ENCODE measurements around the gene GNAQ.

The GNAQ gene

GRCh38 chr9:78031893-78032729 is 500 bp upstream of the GNAQ start:
- DNase-seq = peak; percentile 24 to 95 (median 89)

- peak in 44 of 56 donors; percentile 24 to 81 (median 56) for DNase-seq
These were observed 813 bp downstream of the GNAQ start for GRCh38 chr9:78030553-78031443.

GRCh38 chr9:78030296-78030552 is 1.4 kb downstream of the GNAQ start:
- DNase-seq = peak in 24 of 56 donors; percentile 21 to 73 (median 52)

- DNase-seq = peak in 1 of 56 donors; percentile 22
These were observed 1.9 kb downstream of the GNAQ start for GRCh38 chr9:78029551-78030295.

GRCh38 chr9:78028926-78029325 is 2.7 kb downstream of the GNAQ start:
- no peak for DNase-seq

- DNase-seq = no peak
These were observed 4.7 kb downstream of the GNAQ start for GRCh38 chr9:78026947-78027346.

GRCh38 chr9:78026416-78026815 is 5.2 kb downstream of the GNAQ start:
- DNase-seq = no peak

- DNase-seq = no peak
These were observed 6.4 kb downstream of the GNAQ start for GRCh38 chr9:78025186-78025585.

GRCh38 chr9:78023003-78023741 is 8.4 kb downstream of the GNAQ start:
- DNase-seq = peak in 3 of 56 donors; percentile 7 to 22 (median 22)

- DNase-seq = peak in 11 of 56 donors; percentile 8 to 45 (median 21)
These were observed 9.9 kb downstream of the GNAQ start for GRCh38 chr9:78021697-78022096.

- DNase-seq = no peak
These were observed 14.4 kb downstream of the GNAQ start for GRCh38 chr9:78017190-78017693.

- DNase-seq = no peak
These were observed 16.4 kb downstream of the GNAQ start for GRCh38 chr9:78015241-78015640.

GRCh38 chr9:78014776-78015175 is 16.8 kb downstream of the GNAQ start:
- no peak for DNase-seq

- no peak for DNase-seq
These were observed 17.7 kb downstream of the GNAQ start for GRCh38 chr9:78013934-78014333.

GRCh38 chr9:78011049-78011448 is 20.6 kb downstream of the GNAQ start:
- no peak for DNase-seq

- no peak for DNase-seq
These were observed 21.2 kb downstream of the GNAQ start for GRCh38 chr9:78010445-78010844.

- no peak for DNase-seq
These were observed 22.4 kb downstream of the GNAQ start for GRCh38 chr9:78009186-78009585.

- DNase-seq = no peak
These were observed 24.9 kb downstream of the GNAQ start for GRCh38 chr9:78006734-78007133.

- DNase-seq = no peak
These were observed 26.2 kb downstream of the GNAQ start for GRCh38 chr9:78005231-78006002.

All from amygdala (tissue), 56 donors.